ENCODE measurements around the gene LRP4. TPM values are rescaled to one million over a fixed set of nuclear protein-coding genes. Genes with fewer than 3 reads are reported as not detected.

Gene LRP4
- total and polyA plus RNA-seq, 2 donors (not counting 1 experiment from before 2014, with no cell fraction given): 1.3 to 2.9 TPM

GRCh38 chr11:46849631-46850030 lies 68.7 kb downstream of the LRP4 start:
- Histone ChIP-seq H3K27me3 (ENCODE audit: control insufficient read depth, insufficient read depth, low read length) (no peaks in the 10 kb centered on the region), H3K9me3 (ENCODE audit: control insufficient read depth, insufficient read depth, low read depth, low read length) (no peaks in the 10 kb centered on the region), H3K4me1 (ENCODE audit: control insufficient read depth, extremely low read depth, insufficient read depth, low read length) (no peaks in the 10 kb centered on the region), H2AFZ (ENCODE audit: low read length) (no peak overlapping the region), H3K4me3 (replicated peaks in 1 of 4; ENCODE audit: control extremely low read depth in 1 of 4, insufficient read depth in 1 of 4, low read depth in 3 of 4, low read length in 4 of 4) (no peak overlapping the region), H3K4me2 (ENCODE audit: extremely low read depth, insufficient read depth, low read length) (no peak overlapping the region), H3K27ac (ENCODE audit: insufficient read depth, low read length) (no peak overlapping the region), H3K36me3 (ENCODE audit: control insufficient read depth, insufficient read depth, low read length) (no peaks in the 10 kb centered on the region), H4K20me1 (ENCODE audit: control insufficient read depth, extremely low read depth, insufficient read depth, low read length) (no peaks in the 10 kb centered on the region), H3K9ac (ENCODE audit: insufficient read depth, low read length) (no peak overlapping the region), H3K79me2 (ENCODE audit: control insufficient read depth, insufficient read depth, low read length) (peaks cover 14% of the 10 kb centered on the region)
- no peak for DNase-seq (ENCODE audit: low read depth in 2 of 2)
- TF ChIP-seq, protein P1, sequence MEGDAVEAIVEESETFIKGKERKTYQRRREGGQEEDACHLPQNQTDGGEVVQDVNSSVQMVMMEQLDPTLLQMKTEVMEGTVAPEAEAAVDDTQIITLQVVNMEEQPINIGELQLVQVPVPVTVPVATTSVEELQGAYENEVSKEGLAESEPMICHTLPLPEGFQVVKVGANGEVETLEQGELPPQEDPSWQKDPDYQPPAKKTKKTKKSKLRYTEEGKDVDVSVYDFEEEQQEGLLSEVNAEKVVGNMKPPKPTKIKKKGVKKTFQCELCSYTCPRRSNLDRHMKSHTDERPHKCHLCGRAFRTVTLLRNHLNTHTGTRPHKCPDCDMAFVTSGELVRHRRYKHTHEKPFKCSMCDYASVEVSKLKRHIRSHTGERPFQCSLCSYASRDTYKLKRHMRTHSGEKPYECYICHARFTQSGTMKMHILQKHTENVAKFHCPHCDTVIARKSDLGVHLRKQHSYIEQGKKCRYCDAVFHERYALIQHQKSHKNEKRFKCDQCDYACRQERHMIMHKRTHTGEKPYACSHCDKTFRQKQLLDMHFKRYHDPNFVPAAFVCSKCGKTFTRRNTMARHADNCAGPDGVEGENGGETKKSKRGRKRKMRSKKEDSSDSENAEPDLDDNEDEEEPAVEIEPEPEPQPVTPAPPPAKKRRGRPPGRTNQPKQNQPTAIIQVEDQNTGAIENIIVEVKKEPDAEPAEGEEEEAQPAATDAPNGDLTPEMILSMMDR (conservative IDR thresholded peaks at IDR 0.05 in 1 of 2, IDR thresholded peaks at IDR 0.05 in 1 of 2; ENCODE audit: low read depth in 1 of 2, low read length in 2 of 2): no peak

DNA sequence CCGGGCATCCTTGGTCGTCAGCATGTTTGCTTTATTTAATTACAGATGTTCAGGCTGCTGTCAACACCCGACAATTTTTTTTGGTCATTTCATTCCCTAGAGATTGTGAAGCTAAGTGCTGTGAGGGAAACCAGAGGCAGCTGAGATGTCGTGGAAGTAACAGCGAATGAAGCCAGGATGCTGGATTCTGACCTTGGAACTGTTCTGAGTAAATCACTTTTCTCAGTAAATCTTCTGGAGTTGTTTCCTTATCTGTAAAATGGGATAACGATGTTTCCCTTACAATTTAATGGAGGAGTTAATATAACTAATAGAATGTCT lies 71.9 kb downstream of the LRP4 start:
- no peaks in the 10 kb centered on the region for H4K20me1 ChIP-seq (ENCODE audit: control insufficient read depth, extremely low read depth, insufficient read depth, low read length)
- peaks cover 43% of the 10 kb centered on the region for H3K79me2 ChIP-seq (ENCODE audit: control insufficient read depth, insufficient read depth, low read length)
- H2AFZ ChIP-seq (ENCODE audit: low read length): peak overlapping the region; percentile 78
- peak overlapping the region; percentile 80 for H3K4me2 ChIP-seq (ENCODE audit: extremely low read depth, insufficient read depth, low read length)
- TF ChIP-seq, protein P1 (conservative IDR thresholded peaks at IDR 0.05 in 1 of 2, IDR thresholded peaks at IDR 0.05 in 1 of 2; ENCODE audit: low read depth in 1 of 2, low read length in 2 of 2): no peak
- TF ChIP-seq EZH2 (IDR thresholded peaks at IDR 0.05; ENCODE audit: low read length, missing control alignments): no peak
- no peak overlapping the region for H3K27ac ChIP-seq (ENCODE audit: insufficient read depth, low read length)
- no peaks in the 10 kb centered on the region for H3K4me1 ChIP-seq (ENCODE audit: control insufficient read depth, extremely low read depth, insufficient read depth, low read length)
- no peak overlapping the region for H3K9ac ChIP-seq (ENCODE audit: insufficient read depth, low read length)
- no peaks in the 10 kb centered on the region for H3K36me3 ChIP-seq (ENCODE audit: control insufficient read depth, insufficient read depth, low read length)
- no peaks in the 10 kb centered on the region for H3K27me3 ChIP-seq (ENCODE audit: control insufficient read depth, insufficient read depth, low read length)
- DNase-seq (ENCODE audit: low read depth in 2 of 2): no peak
- H3K4me3 ChIP-seq (replicated peaks in 1 of 4; ENCODE audit: control extremely low read depth in 1 of 4, insufficient read depth in 1 of 4, low read depth in 3 of 4, low read length in 4 of 4): peak overlapping the region; percentile 73 to 98 (median 84)
- H3K9me3 ChIP-seq (ENCODE audit: control insufficient read depth, insufficient read depth, low read depth, low read length): no peaks in the 10 kb centered on the region

- Histone ChIP-seq H3K79me2 (ENCODE audit: control insufficient read depth, insufficient read depth, low read length) (peaks cover 49% of the 10 kb centered on the region), H3K4me3 (replicated peaks in 1 of 4; ENCODE audit: control extremely low read depth in 1 of 4, insufficient read depth in 1 of 4, low read depth in 3 of 4, low read length in 4 of 4) (peak within 1 kb of the TSS; percentile 73 to 98 (median 84)), H3K9ac (ENCODE audit: insufficient read depth, low read length) (peak within 1 kb of the TSS; percentile 84), H3K36me3 (ENCODE audit: control insufficient read depth, insufficient read depth, low read length) (no peaks in the 10 kb centered on the region), H2AFZ (ENCODE audit: low read length) (peak within 1 kb of the TSS; percentile 78), H3K27ac (ENCODE audit: insufficient read depth, low read length) (peak within 1 kb of the TSS; percentile 78), H3K4me2 (ENCODE audit: extremely low read depth, insufficient read depth, low read length) (peak within 1 kb of the TSS; percentile 89), H3K9me3 (ENCODE audit: control insufficient read depth, insufficient read depth, low read depth, low read length) (no peaks in the 10 kb centered on the region), H3K27me3 (ENCODE audit: control insufficient read depth, insufficient read depth, low read length) (no peaks in the 10 kb centered on the region), H3K4me1 (ENCODE audit: control insufficient read depth, extremely low read depth, insufficient read depth, low read length) (no peaks in the 10 kb centered on the region), H4K20me1 (ENCODE audit: control insufficient read depth, extremely low read depth, insufficient read depth, low read length) (no peaks in the 10 kb centered on the region)
- no peak for TF ChIP-seq EZH2 (IDR thresholded peaks at IDR 0.05; ENCODE audit: low read length, missing control alignments)
- TF ChIP-seq, protein P1 (conservative IDR thresholded peaks at IDR 0.05 in 1 of 2, IDR thresholded peaks at IDR 0.05 in 1 of 2; ENCODE audit: low read depth in 1 of 2, low read length in 2 of 2): no peak
- peak; percentile 90 to 91 for DNase-seq (ENCODE audit: low read depth in 2 of 2)
These were observed 72.4 kb downstream of the LRP4 start, which contains the start of gene CKAP5 for GRCh38 chr11:46845740-46846509. Gene CKAP5, minus strand, starts transcription at chr11:46846280. Its CDS starts 25,049 bp downstream, at chr11:46821231.
